OCI-LY3 (cell line): ENCODE results near the gene SNORC.

Experiments
- H2AFZ ChIP-seq: fragments of 200-600, 300-600 bp; shearing (Covaris generic); 2 replicates; pipeline ENCODE4 v1.6.0; 2014; ENCODE audit warnings: antibody characterized with exemption, low read depth, low read length
- H3K27ac ChIP-seq: fragments of 200-600, 300-600 bp; sonication (generic); 2 replicates; pipeline ENCODE4 v1.5.1; 2014; ENCODE audit warnings: mild to moderate bottlenecking, low read length, moderate library complexity, mixed read lengths
- H3K27me3 ChIP-seq: fragments of 200-600, 300-600 bp; sonication (generic); 2 replicates; pipeline ENCODE4 v1.6.1; 2014; ENCODE audit warnings: low read depth, low read length, mixed read lengths
- H3K36me3 ChIP-seq: fragments of 200-600, 300-600 bp; sonication (generic); replicated peaks from 2 replicates; pipeline ENCODE3; 2014; ENCODE audit warnings: low read depth, low read length, mixed read lengths
- H3K4me1 ChIP-seq: fragments of 300-600, 200-600 bp; sonication (generic); 2 replicates; pipeline ENCODE4 v1.6.1; 2014; ENCODE audit warnings: low read length, mixed read lengths
- H3K4me2 ChIP-seq: fragments of 200-600, 300-600 bp; sonication (generic); 2 replicates; pipeline ENCODE4 v1.6.1; 2014; ENCODE audit warnings: low read length, mixed read lengths
- H3K4me3 ChIP-seq: fragments of 300-600, 200-600 bp; sonication (generic); 2 replicates; pipeline ENCODE4 v1.5.1; 2014; ENCODE audit warnings: antibody characterized with exemption, mild to moderate bottlenecking, low read length, moderate library complexity
- H3K79me2 ChIP-seq: fragments of 300-600, 200-600 bp; shearing (Covaris generic); 2 replicates; pipeline ENCODE4 v1.6.1; 2014; ENCODE audit warnings: mild to moderate bottlenecking, low read length, mixed read lengths
- H3K9ac ChIP-seq: fragments of 300-600, 200-600 bp; shearing (Covaris generic); 2 replicates; pipeline ENCODE4 v1.6.0; 2014; ENCODE audit warnings: mild to moderate bottlenecking, low read length, moderate library complexity
- H3K9me3 ChIP-seq: fragments of 200-600, 300-600 bp; shearing (Covaris generic); 2 replicates; pipeline ENCODE4 v1.6.1; 2014; ENCODE audit warnings: low read length, mixed read lengths; ENCODE audit not compliant: insufficient read depth
- H4K20me1 ChIP-seq: fragments of 200-600, 300-600 bp; sonication (generic); 2 replicates; pipeline ENCODE4 v1.6.1; 2016; ENCODE audit warnings: low read length, mixed read lengths; ENCODE audit not compliant: insufficient read depth
- CTCF ChIP-seq: fragments of 200-600, 300-600 bp; sonication (generic); IDR thresholded peaks from 2 replicates; pipeline ENCODE4 v1.5.1; 2014; ENCODE audit warnings: antibody characterized with exemption, low read length, low read depth
- EZH2phosphoT487 ChIP-seq: fragments of 200-600 bp; shearing (Covaris generic); IDR thresholded peaks from 2 replicates; pipeline ENCODE4 v1.6.1; 2018; ENCODE audit warnings: antibody characterized with exemption, mixed run types, low read depth

SNORC gene

GRCh38 chr2:232910376-232910775 lies 40.3 kb downstream of the SNORC start:
- no peaks in the 10 kb centered on the region for H4K20me1 ChIP-seq
- H3K79me2 ChIP-seq, result no peaks in the 10 kb centered on the region
- TF ChIP-seq EZH2phosphoT487 (no peak), CTCF (no peak)
- H3K9me3 ChIP-seq, result no peaks in the 10 kb centered on the region
- H3K27me3 ChIP-seq, result peaks cover 7% of the 10 kb centered on the region; the same call in 1 of the 2 replicates
- H3K9ac ChIP-seq, result no peak overlapping the region
- H3K36me3 ChIP-seq, result no peaks in the 10 kb centered on the region
- no peak overlapping the region for H3K4me2 ChIP-seq
- no peak overlapping the region for H3K4me3 ChIP-seq
- no peak overlapping the region for H2AFZ ChIP-seq
- no peaks in the 10 kb centered on the region for H3K4me1 ChIP-seq
- H3K27ac ChIP-seq, result no peak overlapping the region

- Histone ChIP-seq H3K4me3 (no peak overlapping the region), H3K36me3 (no peaks in the 10 kb centered on the region), H3K9ac (no peak overlapping the region), H3K27ac (no peak overlapping the region), H3K4me1 (no peaks in the 10 kb centered on the region), H3K9me3 (no peaks in the 10 kb centered on the region), H3K27me3 (peaks cover 7% of the 10 kb centered on the region; the same call in 1 of the 2 replicates), H2AFZ (no peak overlapping the region), H3K79me2 (no peaks in the 10 kb centered on the region), H4K20me1 (no peaks in the 10 kb centered on the region), H3K4me2 (no peak overlapping the region)
- no peak for TF ChIP-seq CTCF
- TF ChIP-seq EZH2phosphoT487, result no peak
Measured at GRCh38 chr2:232911712-232912277, 41.7 kb downstream of the SNORC start.

GRCh38 chr2:232913903-232914302 lies 43.8 kb downstream of the SNORC start:
- no peak overlapping the region for H3K27ac ChIP-seq
- H3K4me2 ChIP-seq, result no peak overlapping the region
- H2AFZ ChIP-seq, result no peak overlapping the region
- no peaks in the 10 kb centered on the region for H3K36me3 ChIP-seq
- no peaks in the 10 kb centered on the region for H3K9me3 ChIP-seq
- H3K4me1 ChIP-seq, result no peaks in the 10 kb centered on the region
- TF ChIP-seq EZH2phosphoT487 (no peak), CTCF (no peak)
- no peaks in the 10 kb centered on the region for H4K20me1 ChIP-seq
- peaks cover 7% of the 10 kb centered on the region; the same call in 1 of the 2 replicates for H3K27me3 ChIP-seq
- H3K79me2 ChIP-seq, result no peaks in the 10 kb centered on the region
- H3K9ac ChIP-seq, result no peak overlapping the region
- no peak overlapping the region for H3K4me3 ChIP-seq

- Histone ChIP-seq H3K4me2 (no peak overlapping the region), H3K27me3 (no peaks in the 10 kb centered on the region), H3K9me3 (no peaks in the 10 kb centered on the region), H3K9ac (no peak overlapping the region), H3K36me3 (no peaks in the 10 kb centered on the region), H3K4me3 (no peak overlapping the region), H3K79me2 (no peaks in the 10 kb centered on the region), H3K27ac (no peak overlapping the region), H3K4me1 (no peaks in the 10 kb centered on the region), H4K20me1 (no peaks in the 10 kb centered on the region), H2AFZ (no peak overlapping the region)
- TF ChIP-seq CTCF (no peak), EZH2phosphoT487 (no peak)
Measured at GRCh38 chr2:232919141-232919540, 49.1 kb downstream of the SNORC start.
